PC-9 (cell line): Measurements from ENCODE around the gene PSMG3.

ENCODE experiments used
- CTCF ChIP-seq: fragments of 200-600 bp; sonication (generic); conservative IDR thresholded peaks from 2 replicates; pipeline ENCODE4 v1.6.1; 2017; ENCODE audit warnings: mixed run types, antibody characterized with exemption, mild to moderate bottlenecking, moderate library complexity
- EZH2 ChIP-seq: fragments of 200-600 bp; sonication (generic); IDR thresholded peaks from 2 replicates; pipeline ENCODE4 v1.8.0; 2017; ENCODE audit warnings: antibody characterized with exemption, low read depth

GRCh38 chr7:1586827-1587705, 17.2 kb upstream of the PSMG3 start:
- no peak for TF ChIP-seq CTCF
- TF ChIP-seq EZH2, result no peak
